ENCODE data around the gene SBF2. TPM values are rescaled to one million over a fixed set of nuclear protein-coding genes. Genes with fewer than 3 reads are reported as not detected.

SBF2 gene
- total and polyA plus RNA-seq, 3 donors from 2014 or later: 27.8 to 52.8 (median 48.7) TPM

GRCh38 chr11:10192036-10192435 is 102.0 kb downstream of the SBF2 start:
- intact Hi-C loops (cut with DNase I; ENCODE audit: low total_unique reads): no loop called here
- 71 to 90% methylated on average over 2 of the region's 2 CpGs for WGBS, 2 donors
- DNase-seq: no peak
- no peaks in the 10 kb centered on the region for H3K4me1 ChIP-seq
- no peak overlapping the region for H3K27ac ChIP-seq
- H3K9me3 ChIP-seq: no peaks in the 10 kb centered on the region
- TF ChIP-seq CTCF (IDR thresholded peaks at IDR 0.05): no peak
- no peak for TF ChIP-seq POLR2A (IDR thresholded peaks at IDR 0.05)
- H3K4me3 ChIP-seq: no peak overlapping the region
- no peaks in the 10 kb centered on the region for H3K36me3 ChIP-seq (ENCODE audit: low read depth, missing control alignments)
- H3K27me3 ChIP-seq: no peaks in the 10 kb centered on the region

- no peak for DNase-seq
- no peaks in the 10 kb centered on the region for H3K27me3 ChIP-seq
- 92 to 98% methylated on average over 3 of the region's 3 CpGs for WGBS, 2 donors
- no peaks in the 10 kb centered on the region for H3K36me3 ChIP-seq (ENCODE audit: low read depth, missing control alignments)
- TF ChIP-seq POLR2A (IDR thresholded peaks at IDR 0.05) (no peak), CTCF (IDR thresholded peaks at IDR 0.05) (no peak)
- no peak overlapping the region for H3K27ac ChIP-seq
- no peaks in the 10 kb centered on the region for H3K9me3 ChIP-seq
- intact Hi-C loops (cut with DNase I; ENCODE audit: low total_unique reads): no loop called here
- no peaks in the 10 kb centered on the region for H3K4me1 ChIP-seq
- H3K4me3 ChIP-seq: no peak overlapping the region
Measured at GRCh38 chr11:10181811-10182210, 112.2 kb downstream of the SBF2 start.

GRCh38 chr11:10164621-10165020 is 129.4 kb downstream of the SBF2 start:
- intact Hi-C loops (cut with DNase I; ENCODE audit: low total_unique reads): no loop called here
- no peak overlapping the region for H3K27ac ChIP-seq
- H3K4me1 ChIP-seq: no peaks in the 10 kb centered on the region
- DNase-seq: no peak
- no peaks in the 10 kb centered on the region for H3K9me3 ChIP-seq
- TF ChIP-seq CTCF (IDR thresholded peaks at IDR 0.05) (no peak), POLR2A (IDR thresholded peaks at IDR 0.05) (no peak)
- H3K4me3 ChIP-seq: no peak overlapping the region
- H3K27me3 ChIP-seq: no peaks in the 10 kb centered on the region
- H3K36me3 ChIP-seq (ENCODE audit: low read depth, missing control alignments): no peaks in the 10 kb centered on the region

GRCh38 chr11:10162222-10162621 is 131.8 kb downstream of the SBF2 start:
- intact Hi-C loops (cut with DNase I; ENCODE audit: low total_unique reads): no loop called here
- 76 to 79% methylated on average over 2 of the region's 2 CpGs for WGBS, 2 donors

More at GRCh38 chr11:10162222-10162621, 131.8 kb downstream of the SBF2 start:
- Histone ChIP-seq H3K9me3 (no peaks in the 10 kb centered on the region), H3K27me3 (no peaks in the 10 kb centered on the region), H3K36me3 (ENCODE audit: low read depth, missing control alignments) (no peaks in the 10 kb centered on the region), H3K4me3 (no peak overlapping the region), H3K4me1 (no peaks in the 10 kb centered on the region), H3K27ac (no peak overlapping the region)
- DNase-seq: no peak
- TF ChIP-seq CTCF (IDR thresholded peaks at IDR 0.05): no peak
- TF ChIP-seq POLR2A (IDR thresholded peaks at IDR 0.05): no peak
